Activated CD8-positive, alpha-beta memory T cell treated with anti-CD3 and anti-CD28 coated beads for 48 hours (primary cell): Measurements from ENCODE around the gene RDH16.
"Not testable (repeated sequence)": the region's sequence is repeated elsewhere in the genome, so short reads cannot be mapped to it uniquely, and the experiment has no call there.

Experiments
- DNase-seq, 3 experiments: peaks; one replicate each; pipeline ENCODE4 v3.0.0-alpha.2; 2020; ENCODE audit warnings: low read depth in 2 of 3, low spot score in 2 of 3

Gene RDH16

DNA sequence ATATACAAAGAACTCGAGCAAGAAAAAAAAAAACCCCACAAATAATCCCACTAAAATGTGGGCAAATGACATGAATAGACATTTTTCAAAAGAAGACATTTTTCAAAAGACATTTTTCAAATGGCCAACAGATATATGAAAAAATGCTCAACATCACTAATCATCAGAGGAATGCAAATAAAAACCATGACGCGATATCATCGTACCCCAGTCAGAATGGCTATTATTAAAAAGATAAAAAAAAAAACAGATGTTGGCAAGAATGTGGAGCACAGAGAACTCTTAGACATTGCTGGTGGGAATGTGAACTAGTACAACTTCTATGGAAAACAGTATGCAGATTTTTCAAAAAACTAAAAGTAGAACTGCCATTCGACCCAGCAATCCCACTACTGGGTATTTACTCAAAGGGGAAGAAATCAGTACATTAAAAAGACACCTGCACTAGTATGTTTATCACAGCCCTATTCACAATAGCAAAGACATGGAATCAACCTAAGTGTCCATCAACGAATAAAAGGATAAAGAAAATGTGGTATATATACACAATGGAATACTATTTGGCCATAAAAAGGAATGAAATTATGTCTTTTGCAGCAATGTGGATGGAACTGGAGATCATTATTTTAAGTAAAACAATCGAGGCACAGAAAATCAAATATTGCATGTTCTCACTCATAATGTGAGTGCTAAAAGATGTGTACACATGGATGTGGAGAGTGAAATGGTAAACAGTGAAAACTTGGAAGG, 32.6 kb upstream of the RDH16 start:
- no peak for DNase-seq

DNA sequence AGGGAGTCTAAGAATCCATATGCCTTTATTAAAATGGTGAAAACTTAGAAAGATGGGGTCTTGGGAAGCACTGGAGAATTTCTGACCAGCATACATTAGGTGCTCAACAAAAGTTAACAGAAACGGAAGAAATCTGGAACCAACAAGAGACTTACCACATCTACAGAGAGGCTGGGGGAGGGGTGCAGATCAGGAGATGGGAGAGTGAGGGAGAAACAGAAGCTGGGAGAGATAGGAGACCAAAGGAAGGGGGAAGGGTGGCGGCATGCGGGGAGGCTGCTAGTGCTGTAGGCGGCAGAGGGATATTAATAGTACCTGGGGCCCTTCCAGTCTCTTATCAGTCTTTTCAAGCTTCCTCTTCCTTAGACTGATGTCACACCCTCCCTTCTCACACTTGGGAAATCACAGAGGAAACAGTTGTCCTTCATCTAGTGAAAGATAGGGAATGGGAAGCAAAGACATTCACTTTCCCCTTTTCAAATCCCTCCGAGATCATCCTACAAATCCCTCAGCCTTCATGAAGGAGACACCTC, 30.9 kb upstream of the RDH16 start:
- DNase-seq = no peak

DNA sequence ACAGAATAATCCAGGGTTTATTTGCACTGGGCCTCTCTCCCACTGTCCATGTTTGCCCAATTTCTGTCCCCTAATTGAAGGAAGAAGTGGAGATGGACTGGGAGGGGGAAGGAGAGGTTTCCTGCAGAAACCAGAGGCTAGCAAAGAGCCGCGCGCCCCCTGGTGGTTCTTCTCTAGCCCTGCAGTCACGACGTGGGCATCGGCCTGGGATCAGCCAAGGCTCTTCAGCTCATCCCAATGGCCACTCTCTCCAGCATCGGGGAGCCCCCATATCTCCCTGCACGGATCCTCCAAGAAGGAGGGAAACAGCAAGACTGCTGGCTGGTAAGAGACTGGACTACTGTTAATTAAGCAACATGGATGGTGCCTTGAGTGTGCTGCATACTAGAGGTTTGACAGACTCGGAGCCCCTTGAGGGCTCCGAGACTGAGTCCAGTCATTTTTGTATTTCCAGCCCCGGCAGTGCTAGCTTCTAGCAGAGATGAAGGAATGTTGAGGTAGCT, 30.2 kb upstream of the RDH16 start:
- peak in 2 of 3 experiments; percentile 65 to 70 for DNase-seq

- no peak for DNase-seq
Measured at GRCh38 chr12:56987011-56987410, 29.6 kb upstream of the RDH16 start.

GRCh38 chr12:56985714-56986113, 28.3 kb upstream of the RDH16 start:
- DNase-seq = not testable (repeated sequence)

- no peak for DNase-seq
Measured at GRCh38 chr12:56983386-56983785, 26.0 kb upstream of the RDH16 start.

DNA sequence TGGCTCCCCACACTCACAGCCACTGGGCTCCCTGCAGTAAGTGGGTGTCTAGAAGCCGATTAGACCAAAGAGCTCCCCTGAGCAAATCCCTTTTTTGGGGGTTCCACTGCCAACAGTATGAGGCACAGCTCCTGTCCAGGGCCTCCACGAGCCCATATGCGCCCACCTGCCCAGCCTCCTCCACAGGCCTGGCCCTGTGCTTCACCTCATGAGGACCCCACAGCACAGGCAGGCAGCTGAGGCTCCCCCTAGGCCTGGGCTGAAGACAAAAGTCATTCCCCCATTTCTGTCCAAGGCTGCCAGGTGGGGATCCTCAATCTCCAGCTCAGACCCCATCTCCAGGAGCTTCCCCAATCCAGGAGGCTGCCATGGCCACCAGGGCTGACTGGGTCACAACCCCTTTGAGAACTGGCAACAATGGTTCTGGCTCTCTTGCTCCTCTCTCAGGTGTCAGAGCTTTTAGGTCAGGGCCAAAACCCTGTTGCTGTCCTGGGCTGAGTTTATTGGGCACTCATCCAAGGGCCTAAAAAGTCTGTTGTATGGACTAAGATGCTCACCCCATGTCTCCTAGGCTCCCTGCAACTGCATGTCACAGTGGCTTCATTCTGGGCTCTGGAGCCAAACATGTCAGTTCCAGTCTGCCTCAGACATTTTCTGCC, 25.3 kb upstream of the RDH16 start:
- DNase-seq = not testable (repeated sequence)

DNA sequence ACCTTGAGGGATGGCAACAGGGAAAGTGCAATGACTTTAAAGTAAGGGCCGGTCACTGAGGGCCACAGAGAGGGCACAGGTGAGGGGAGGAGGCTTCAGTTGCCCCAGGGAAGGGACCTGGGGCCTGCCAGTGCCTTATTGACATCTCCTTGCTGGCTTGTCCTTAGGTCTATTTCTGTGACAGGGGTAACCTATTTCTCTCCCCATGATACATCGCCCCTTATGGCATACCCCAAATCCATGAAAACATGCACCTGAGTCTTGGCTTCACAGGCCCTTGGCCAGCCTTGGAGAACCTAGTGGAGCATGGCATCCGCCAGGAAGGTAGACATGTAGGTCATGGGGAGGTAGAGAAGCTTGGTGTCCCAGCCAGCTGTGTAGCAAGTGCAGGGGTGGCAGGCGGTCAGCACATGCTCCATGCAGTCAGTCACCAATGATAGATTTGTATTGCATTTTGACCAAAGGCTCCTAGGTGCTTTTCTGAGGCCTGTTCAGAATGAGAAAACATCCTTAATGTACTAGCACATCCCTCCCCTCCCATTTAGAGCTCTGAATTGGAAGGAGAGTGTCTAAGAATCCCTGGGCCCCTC, 23.6 kb upstream of the RDH16 start:
- no peak for DNase-seq

- DNase-seq = no peak
Measured at GRCh38 chr12:56980268-56980667, 22.9 kb upstream of the RDH16 start.

DNA sequence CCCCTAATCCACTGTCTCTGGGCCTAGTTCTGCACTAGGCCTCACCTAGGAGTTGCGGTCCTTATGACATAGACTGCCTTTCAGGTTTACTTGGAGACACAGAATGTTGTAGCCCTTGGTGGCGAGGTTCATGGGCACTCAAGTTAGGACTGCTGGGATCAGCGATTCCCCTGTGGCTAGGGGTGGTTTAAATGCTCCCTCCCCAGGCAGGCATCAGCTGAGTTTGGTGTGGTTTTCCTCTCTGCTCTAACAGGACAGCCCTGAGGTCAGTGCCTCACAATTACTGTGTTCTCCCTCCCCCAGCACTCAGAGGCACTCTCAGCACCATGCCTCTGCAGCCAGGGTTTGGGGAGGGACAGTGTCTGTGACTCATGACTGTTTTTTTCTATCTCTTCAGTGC, 22.2 kb upstream of the RDH16 start:
- no peak for DNase-seq

- DNase-seq = no peak
Measured at GRCh38 chr12:56978397-56979138, 21.2 kb upstream of the RDH16 start.

- DNase-seq = not testable (repeated sequence)
Measured at GRCh38 chr12:56977361-56977760, 20.0 kb upstream of the RDH16 start.

DNA sequence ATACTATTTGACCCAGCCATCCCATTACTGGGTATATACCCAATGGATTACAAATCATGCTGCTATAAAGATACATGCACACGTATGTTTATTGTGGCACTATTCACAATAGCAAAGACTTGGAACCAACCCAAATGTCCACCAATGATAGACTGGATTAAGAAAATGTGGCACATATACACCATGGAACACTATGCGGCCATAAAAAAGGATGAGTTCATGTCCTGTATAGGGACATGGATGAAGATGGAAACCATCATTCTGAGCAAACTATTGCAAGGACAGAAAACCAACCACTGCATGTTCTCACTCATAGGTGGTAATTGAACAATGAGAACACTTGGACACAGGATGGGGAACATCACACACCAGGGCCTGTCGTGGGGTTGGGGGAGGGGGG, 16.8 kb upstream of the RDH16 start:
- not testable (repeated sequence) for DNase-seq

DNA sequence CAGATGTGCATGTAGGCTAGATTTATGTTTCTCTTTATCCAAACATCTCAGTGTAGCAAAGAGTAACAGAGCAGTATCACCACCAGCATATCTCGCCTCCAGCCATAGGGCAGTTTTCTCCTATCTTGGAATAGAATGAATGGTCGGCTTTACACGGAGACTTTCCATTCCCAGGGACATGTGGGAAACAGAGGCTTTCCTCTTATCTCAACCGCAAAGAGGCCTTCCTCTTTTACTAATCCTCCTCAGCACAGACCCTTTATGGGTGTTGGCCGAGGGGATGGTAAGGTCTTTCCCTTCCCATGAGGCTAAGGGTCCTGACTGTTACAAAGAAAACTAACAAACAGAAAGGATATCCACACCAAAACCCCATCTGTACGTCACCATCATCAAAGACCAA, 11.5 kb upstream of the RDH16 start:
- not testable (repeated sequence) for DNase-seq

DNA sequence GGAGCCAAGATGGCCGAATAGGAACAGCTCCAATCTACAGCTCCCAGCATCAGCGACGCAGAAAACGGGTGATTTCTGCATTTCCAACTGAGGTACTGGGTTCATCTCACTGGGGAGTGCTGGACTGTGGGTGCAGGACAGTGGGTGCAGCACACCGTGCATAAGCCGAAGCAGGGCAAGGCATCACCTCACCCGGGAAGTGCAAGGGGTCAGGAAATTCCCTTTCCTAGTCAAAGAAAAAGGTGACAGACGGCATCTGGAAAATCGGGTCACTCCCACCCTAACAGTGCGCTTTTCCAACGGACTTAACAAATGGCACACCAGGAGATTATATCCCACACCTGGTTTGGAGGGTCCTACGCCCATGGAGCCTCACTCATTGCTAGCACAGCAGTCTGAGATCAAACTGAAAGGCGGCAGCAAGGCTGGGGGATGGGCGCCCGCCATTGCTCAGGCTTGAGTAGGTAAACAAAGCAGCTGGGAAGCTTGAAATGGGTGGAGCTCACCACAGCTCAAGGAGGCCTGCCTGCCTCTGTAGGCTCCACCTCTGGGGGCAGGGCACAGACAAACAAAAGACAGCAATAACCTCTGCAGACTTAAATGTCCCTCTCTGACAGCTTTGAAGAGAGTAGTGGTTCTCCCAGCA, 8.7 kb upstream of the RDH16 start:
- not testable (repeated sequence) for DNase-seq

DNA sequence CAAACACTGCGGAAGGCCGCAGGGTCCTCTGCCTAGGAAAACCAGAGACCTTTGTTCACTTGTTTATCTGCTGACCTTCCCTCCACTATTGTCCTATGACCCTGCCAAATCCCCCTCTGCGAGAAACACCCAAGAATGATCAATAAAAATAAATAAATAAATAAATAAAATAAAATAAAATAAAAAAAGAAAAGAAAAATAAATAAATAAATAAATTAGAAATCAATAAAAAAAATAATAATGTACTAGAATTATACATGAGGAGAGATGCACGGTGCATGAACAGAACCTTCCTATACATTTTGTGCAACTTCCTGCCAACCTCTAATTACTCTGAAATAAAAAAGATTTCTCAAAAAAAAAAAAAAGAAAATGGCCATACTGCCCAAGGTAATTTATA, 7.7 kb upstream of the RDH16 start:
- not testable (repeated sequence) for DNase-seq

GRCh38 chr12:56963557-56963956, 6.1 kb upstream of the RDH16 start:
- DNase-seq = not testable (repeated sequence)

- not testable (repeated sequence) for DNase-seq
Measured at GRCh38 chr12:56962247-56962646, 4.8 kb upstream of the RDH16 start.

GRCh38 chr12:56958422-56958821, 1.0 kb upstream of the RDH16 start:
- DNase-seq = no peak

DNA sequence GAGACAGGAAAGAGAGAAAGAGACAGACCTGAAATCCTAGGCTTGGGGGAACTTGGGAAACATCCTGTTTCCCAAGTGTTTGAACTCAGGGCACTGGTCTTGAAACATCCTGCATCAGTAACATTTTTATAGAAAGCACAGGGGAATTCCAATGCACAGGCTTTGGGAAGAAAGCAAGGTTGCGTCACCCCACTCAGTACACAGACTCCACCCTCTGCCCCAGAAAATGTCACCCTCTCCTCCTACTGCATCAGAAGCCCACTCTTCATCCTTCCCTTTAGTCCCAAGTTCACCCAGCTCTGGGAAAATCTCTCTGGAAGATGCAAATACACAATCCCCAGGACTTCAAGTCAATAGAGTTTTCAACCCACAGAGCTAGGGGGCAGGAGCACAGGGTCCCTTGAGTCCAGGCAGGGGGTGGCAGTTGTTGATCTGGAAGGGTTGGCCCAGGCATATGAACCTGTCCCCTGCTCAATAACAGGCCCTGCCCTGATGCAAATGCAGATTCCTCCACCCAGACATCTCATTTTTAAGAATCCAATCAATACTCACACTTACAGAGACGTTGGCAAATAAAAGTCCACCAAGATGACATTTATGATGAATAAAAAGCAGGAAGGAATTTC, 1.7 kb downstream of the RDH16 start:
- DNase-seq = no peak
